Tongue (tissue), 2 donors: ENCODE results near the gene CCDC15. TPM values are rescaled to one million over a fixed set of nuclear protein-coding genes. Genes with fewer than 3 reads are reported as not detected.

Source experiments
- DNase-seq: peaks from one replicate; pipeline ENCODE4 v3.0.0-alpha.2; 2015
- total RNA-seq: library from RNA; depleted of rRNA; stranded (reverse); fragments of >200 nt; gene quantifications from one replicate; pipeline ENCODE4 v1.2.3, GENCODE V29; 2014

The CCDC15 gene
- 7.4 TPM for total RNA-seq

- DNase-seq: peak; percentile 100
Measured at GRCh38 chr11:124953753-124954589, at the start of gene CCDC15. CCDC15 (plus strand) TSS chr11:124954202; CDS start chr11:124954733, 531 bp downstream.

- DNase-seq: no peak
Measured at GRCh38 chr11:124915541-124916369, 38.2 kb upstream of the CCDC15 start.

GRCh38 chr11:124916370-124916710 lies 37.7 kb upstream of the CCDC15 start:
- DNase-seq: no peak

- DNase-seq: peak; percentile 93
Measured at GRCh38 chr11:124917115-124917637, 36.8 kb upstream of the CCDC15 start.

- DNase-seq: no peak
Measured at GRCh38 chr11:124918950-124919349, 35.1 kb upstream of the CCDC15 start, which contains the start of gene HEPN1. HEPN1 (plus strand) TSS chr11:124919250.

- DNase-seq: peak; percentile 87
Measured at GRCh38 chr11:124919898-124920297, 34.1 kb upstream of the CCDC15 start.

- DNase-seq: no peak
Measured at GRCh38 chr11:124920356-124920755, 33.6 kb upstream of the CCDC15 start.

- peak; percentile 91 for DNase-seq
Measured at GRCh38 chr11:124920870-124921609, 33.0 kb upstream of the CCDC15 start.

GRCh38 chr11:124922831-124923230 lies 31.2 kb upstream of the CCDC15 start:
- no peak for DNase-seq

GRCh38 chr11:124923296-124923695 lies 30.7 kb upstream of the CCDC15 start:
- no peak for DNase-seq

- no peak for DNase-seq
Measured at GRCh38 chr11:124928942-124929665, 24.9 kb upstream of the CCDC15 start.

GRCh38 chr11:124930799-124931198 lies 23.2 kb upstream of the CCDC15 start:
- DNase-seq: no peak

GRCh38 chr11:124934862-124935547 lies 19.0 kb upstream of the CCDC15 start:
- no peak for DNase-seq

- no peak for DNase-seq
Measured at GRCh38 chr11:124935548-124936514, 18.2 kb upstream of the CCDC15 start, which contains the start of gene HEPACAM. HEPACAM (minus strand) TSS chr11:124936047; CDS start chr11:124936006, 41 bp downstream.

- DNase-seq: no peak
Measured at GRCh38 chr11:124937336-124937935, 16.6 kb upstream of the CCDC15 start.

GRCh38 chr11:124938206-124938765 lies 15.7 kb upstream of the CCDC15 start:
- no peak for DNase-seq

GRCh38 chr11:124938970-124939369 lies 15.0 kb upstream of the CCDC15 start:
- DNase-seq: no peak

- no peak for DNase-seq
Measured at GRCh38 chr11:124941703-124942102, 12.3 kb upstream of the CCDC15 start.
